Effector memory CD8-positive, alpha-beta T cell (primary cell): ENCODE data around the gene HBE1.

Source experiments
- ATAC-seq: fragments of 150-1000 bp; cut with Tn5 transposase; replicated peaks from 2 replicates; pipeline ENCODE4 v1.10.0; 2021; ENCODE audit warnings: mild to moderate bottlenecking, moderate library complexity
- DNase-seq, 3 experiments: peaks; one replicate each; pipeline ENCODE4 v3.0.0; 2021
- H3K27ac Mint-ChIP-seq, 2 donors: one replicate each; pipeline ENCODE4 v1.8.0; 2022; ENCODE audit warnings: mild to moderate bottlenecking in 2 of 2, mixed read lengths in 2 of 2, moderate library complexity in 2 of 2
- H3K27me3 Mint-ChIP-seq, 2 donors: one replicate each; pipeline ENCODE4 v1.8.0; 2022; ENCODE audit warnings: mixed read lengths in 2 of 2
- H3K36me3 Mint-ChIP-seq: one replicate; pipeline ENCODE4 v1.8.0; 2022; ENCODE audit warnings: mild to moderate bottlenecking, moderate library complexity, mixed read lengths; ENCODE audit not compliant: insufficient read depth
- H3K4me1 Mint-ChIP-seq, 2 donors: one replicate each; pipeline ENCODE4 v1.8.0; 2022; ENCODE audit warnings: low read depth in 2 of 2, mixed read lengths in 2 of 2
- H3K4me3 Mint-ChIP-seq, 2 donors: one replicate each; pipeline ENCODE4 v1.8.0; 2022; ENCODE audit warnings: mild to moderate bottlenecking in 2 of 2, mixed read lengths in 2 of 2, moderate library complexity in 2 of 2
- H3K9me3 Mint-ChIP-seq, 2 donors: one replicate each; pipeline ENCODE4 v1.8.0; 2022; ENCODE audit warnings: mixed read lengths in 2 of 2

The HBE1 gene

GRCh38 chr11:5280582-5281102 is 10.9 kb upstream of the HBE1 start:
- H3K4me1 Mint-ChIP-seq: no peaks in the 10 kb centered on the region

GRCh38 chr11:5279471-5280090 is 9.8 kb upstream of the HBE1 start:
- no peak for ATAC-seq

More at GRCh38 chr11:5280582-5281102, 10.9 kb upstream of the HBE1 start:
- Mint-ChIP-seq H3K9me3 (no peaks in the 10 kb centered on the region), H3K27me3 (peaks cover 0 to 9% of the 10 kb centered on the region in 2 donors), H3K36me3 (no peaks in the 10 kb centered on the region), H3K27ac (no peak overlapping the region), H3K4me3 (no peak overlapping the region)
- DNase-seq (no peak), ATAC-seq (no peak)

GRCh38 chr11:5277807-5278382 is 8.2 kb upstream of the HBE1 start:
- no peaks in the 10 kb centered on the region for H3K27me3 Mint-ChIP-seq
- ATAC-seq (no peak), DNase-seq (no peak)
- H3K4me3 Mint-ChIP-seq: no peak overlapping the region
- no peaks in the 10 kb centered on the region for H3K9me3 Mint-ChIP-seq
- no peaks in the 10 kb centered on the region for H3K36me3 Mint-ChIP-seq
- no peak overlapping the region for H3K27ac Mint-ChIP-seq
- no peaks in the 10 kb centered on the region for H3K4me1 Mint-ChIP-seq

More at GRCh38 chr11:5279471-5280090, 9.8 kb upstream of the HBE1 start:
- no peaks in the 10 kb centered on the region for H3K9me3 Mint-ChIP-seq
- H3K36me3 Mint-ChIP-seq: no peaks in the 10 kb centered on the region
- no peak for DNase-seq
- H3K27ac Mint-ChIP-seq: no peak overlapping the region
- H3K27me3 Mint-ChIP-seq: peaks cover 0 to 5% of the 10 kb centered on the region in 2 donors
- H3K4me1 Mint-ChIP-seq: no peaks in the 10 kb centered on the region
- H3K4me3 Mint-ChIP-seq: no peak overlapping the region

- no peak overlapping the region for H3K4me3 Mint-ChIP-seq
- H3K36me3 Mint-ChIP-seq: no peaks in the 10 kb centered on the region
- H3K4me1 Mint-ChIP-seq: no peaks in the 10 kb centered on the region
- ATAC-seq (no peak), DNase-seq (no peak)
- H3K27me3 Mint-ChIP-seq: no peaks in the 10 kb centered on the region
- H3K27ac Mint-ChIP-seq: no peak overlapping the region
- no peaks in the 10 kb centered on the region for H3K9me3 Mint-ChIP-seq
These were observed 7.0 kb upstream of the HBE1 start for GRCh38 chr11:5276697-5277096.

GRCh38 chr11:5275369-5276110 is 5.8 kb upstream of the HBE1 start:
- Mint-ChIP-seq H3K4me1 (no peaks in the 10 kb centered on the region), H3K36me3 (no peaks in the 10 kb centered on the region), H3K27me3 (no peaks in the 10 kb centered on the region), H3K27ac (no peak overlapping the region), H3K4me3 (no peak overlapping the region), H3K9me3 (no peaks in the 10 kb centered on the region)
- DNase-seq (no peak), ATAC-seq (no peak)

GRCh38 chr11:5274395-5274794 is 4.7 kb upstream of the HBE1 start:
- H3K4me1 Mint-ChIP-seq: no peaks in the 10 kb centered on the region
- no peaks in the 10 kb centered on the region for H3K36me3 Mint-ChIP-seq
- H3K4me3 Mint-ChIP-seq: no peak overlapping the region
- ATAC-seq: no peak
- H3K27ac Mint-ChIP-seq: no peak overlapping the region
- no peaks in the 10 kb centered on the region for H3K9me3 Mint-ChIP-seq
- peaks cover 0 to 5% of the 10 kb centered on the region in 2 donors for H3K27me3 Mint-ChIP-seq
- no peak for DNase-seq

GRCh38 chr11:5272395-5273017 is 2.8 kb upstream of the HBE1 start:
- no peaks in the 10 kb centered on the region for H3K36me3 Mint-ChIP-seq
- no peaks in the 10 kb centered on the region for H3K9me3 Mint-ChIP-seq
- H3K4me3 Mint-ChIP-seq: no peak overlapping the region
- H3K27ac Mint-ChIP-seq: no peak overlapping the region
- H3K27me3 Mint-ChIP-seq: peaks cover 0 to 5% of the 10 kb centered on the region in 2 donors
- no peak for ATAC-seq
- H3K4me1 Mint-ChIP-seq: no peaks in the 10 kb centered on the region
- DNase-seq: no peak

- ATAC-seq (no peak), DNase-seq (no peak)
- peaks cover 0 to 5% of the 10 kb centered on the region in 2 donors for H3K27me3 Mint-ChIP-seq
- no peaks in the 10 kb centered on the region for H3K9me3 Mint-ChIP-seq
- no peaks in the 10 kb centered on the region for H3K4me1 Mint-ChIP-seq
- H3K27ac Mint-ChIP-seq: no peak overlapping the region
- no peak overlapping the region for H3K4me3 Mint-ChIP-seq
- H3K36me3 Mint-ChIP-seq: no peaks in the 10 kb centered on the region
These were observed 2.6 kb downstream of the HBE1 start for GRCh38 chr11:5267033-5267563.

GRCh38 chr11:5266609-5267008 is 3.1 kb downstream of the HBE1 start:
- H3K27me3 Mint-ChIP-seq: peaks cover 0 to 5% of the 10 kb centered on the region in 2 donors
- H3K27ac Mint-ChIP-seq: no peak overlapping the region
- no peaks in the 10 kb centered on the region for H3K9me3 Mint-ChIP-seq
- H3K36me3 Mint-ChIP-seq: no peaks in the 10 kb centered on the region
- ATAC-seq (no peak), DNase-seq (no peak)
- no peak overlapping the region for H3K4me3 Mint-ChIP-seq
- H3K4me1 Mint-ChIP-seq: no peaks in the 10 kb centered on the region

- ATAC-seq: no peak
- Mint-ChIP-seq H3K9me3 (peaks cover 0 to 3% of the 10 kb centered on the region in 2 donors), H3K36me3 (no peaks in the 10 kb centered on the region), H3K27me3 (peaks cover 0 to 5% of the 10 kb centered on the region in 2 donors), H3K27ac (no peak overlapping the region), H3K4me1 (no peaks in the 10 kb centered on the region), H3K4me3 (no peak overlapping the region)
- no peak for DNase-seq
These were observed 3.9 kb downstream of the HBE1 start for GRCh38 chr11:5265832-5266231.

- Mint-ChIP-seq H3K36me3 (no peaks in the 10 kb centered on the region), H3K4me1 (no peaks in the 10 kb centered on the region), H3K27ac (no peak overlapping the region), H3K27me3 (peaks cover 0 to 6% of the 10 kb centered on the region in 2 donors), H3K9me3 (peaks cover 0 to 12% of the 10 kb centered on the region in 2 donors), H3K4me3 (no peak overlapping the region)
- ATAC-seq (no peak), DNase-seq (no peak)
These were observed 11.0 kb downstream of the HBE1 start for GRCh38 chr11:5258543-5259262.

- ATAC-seq (no peak), DNase-seq (no peak)
- Mint-ChIP-seq H3K36me3 (no peaks in the 10 kb centered on the region), H3K27me3 (peaks cover 9 to 13% of the 10 kb centered on the region in 2 donors), H3K4me3 (no peak overlapping the region), H3K4me1 (no peaks in the 10 kb centered on the region), H3K27ac (no peak overlapping the region), H3K9me3 (peaks cover 0 to 12% of the 10 kb centered on the region in 2 donors)
These were observed 12.4 kb downstream of the HBE1 start for GRCh38 chr11:5257296-5257695.
